ENCODE results near the gene KCNG2.
A peak's percentile ranks its signal among the peaks of the same experiment; 100 is the strongest.

Gene KCNG2

GRCh38 chr18:79896738-79897137 is 99.0 kb downstream of the KCNG2 start:
- DNase-seq = no peak

DNA sequence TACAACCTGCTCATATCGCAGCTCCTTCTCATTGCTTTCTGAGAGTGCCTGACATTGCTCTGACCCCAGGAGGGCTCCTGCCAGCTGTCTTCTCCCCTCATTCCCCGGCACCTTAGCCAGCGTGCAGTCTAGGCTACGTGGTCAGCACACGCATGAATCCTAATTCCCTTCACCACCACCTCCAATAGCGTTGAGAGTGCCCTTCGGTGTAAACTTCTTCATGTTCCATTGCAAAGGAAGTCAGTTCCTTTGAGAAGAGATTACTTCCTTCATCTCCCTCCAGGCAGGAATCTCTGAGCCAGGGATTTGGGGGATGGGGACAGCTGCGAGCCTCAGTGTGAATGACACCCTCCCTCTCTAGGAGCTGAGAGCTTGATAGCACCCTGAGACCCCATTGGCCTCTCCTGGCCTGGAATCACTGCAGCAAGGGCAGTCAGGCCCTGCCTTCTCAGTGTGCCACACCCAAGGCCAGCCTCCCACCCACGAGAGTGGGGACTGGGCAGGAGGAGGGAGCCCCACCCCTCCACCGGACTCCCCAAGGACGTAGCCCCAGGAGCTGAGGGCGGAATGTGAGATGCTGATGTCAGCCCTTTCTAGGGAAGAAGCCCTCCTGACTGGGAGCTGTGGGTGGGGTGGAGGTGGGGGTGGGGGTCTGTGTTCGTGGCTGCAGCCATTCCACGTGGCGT is 100.3 kb downstream of the KCNG2 start:
- DNase-seq = no peak

DNA sequence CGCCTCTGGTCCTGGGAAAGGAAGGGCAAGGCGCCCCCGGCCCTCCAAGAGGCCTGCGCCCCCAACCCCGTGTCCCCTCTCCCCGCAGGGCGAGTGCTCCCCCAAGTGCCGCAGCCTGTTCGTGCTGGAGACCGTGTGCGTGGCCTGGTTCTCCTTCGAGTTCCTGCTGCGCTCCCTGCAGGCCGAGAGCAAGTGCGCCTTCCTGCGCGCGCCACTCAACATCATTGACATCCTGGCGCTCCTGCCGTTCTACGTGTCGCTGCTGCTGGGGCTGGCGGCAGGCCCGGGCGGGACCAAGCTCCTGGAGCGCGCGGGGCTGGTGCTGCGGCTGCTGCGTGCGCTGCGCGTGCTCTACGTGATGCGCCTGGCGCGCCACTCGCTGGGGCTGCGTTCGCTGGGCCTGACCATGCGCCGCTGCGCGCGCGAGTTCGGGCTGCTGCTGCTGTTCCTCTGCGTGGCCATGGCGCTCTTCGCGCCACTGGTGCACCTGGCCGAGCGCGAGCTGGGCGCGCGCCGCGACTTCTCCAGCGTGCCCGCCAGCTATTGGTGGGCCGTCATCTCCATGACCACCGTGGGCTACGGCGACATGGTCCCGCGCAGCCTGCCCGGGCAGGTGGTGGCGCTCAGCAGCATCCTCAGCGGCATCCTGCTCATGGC is 101.3 kb downstream of the KCNG2 start:
- peak; percentile 13 for DNase-seq

DNA sequence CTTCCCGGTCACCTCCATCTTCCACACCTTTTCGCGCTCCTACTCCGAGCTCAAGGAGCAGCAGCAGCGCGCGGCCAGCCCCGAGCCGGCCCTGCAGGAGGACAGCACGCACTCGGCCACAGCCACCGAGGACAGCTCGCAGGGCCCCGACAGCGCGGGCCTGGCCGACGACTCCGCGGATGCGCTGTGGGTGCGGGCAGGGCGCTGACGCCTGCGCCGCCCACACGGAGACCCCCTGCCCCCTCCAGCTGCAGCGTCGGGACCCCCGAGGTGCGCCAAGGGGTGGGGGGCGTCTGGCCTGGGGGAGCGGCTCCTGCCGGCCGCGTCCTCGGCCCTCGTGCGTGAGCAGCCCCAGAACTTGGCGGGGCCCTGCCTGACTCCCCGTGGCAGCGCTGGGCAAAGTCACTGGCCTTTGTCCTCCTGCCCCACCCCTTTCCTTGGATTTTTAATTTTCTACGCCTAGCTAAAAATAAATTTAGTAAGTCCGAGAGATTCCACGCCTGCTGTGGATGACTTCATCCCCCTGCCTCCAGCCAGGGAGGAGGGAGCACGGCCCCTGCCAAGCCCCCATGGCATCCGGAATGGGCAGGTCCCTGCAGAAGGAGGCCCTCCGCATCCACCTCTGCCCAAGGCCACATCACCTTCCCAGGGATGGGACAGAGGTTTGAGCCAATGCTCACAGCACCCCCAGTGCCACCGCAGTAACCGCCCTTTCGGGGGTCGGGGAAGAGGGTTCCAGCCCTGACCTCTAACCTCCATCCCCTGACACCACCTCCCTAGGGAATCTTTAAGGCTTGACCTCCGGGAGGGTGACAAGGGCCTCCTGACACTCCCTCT is 102.1 kb downstream of the KCNG2 start:
- peak; percentile 13 for DNase-seq

DNA sequence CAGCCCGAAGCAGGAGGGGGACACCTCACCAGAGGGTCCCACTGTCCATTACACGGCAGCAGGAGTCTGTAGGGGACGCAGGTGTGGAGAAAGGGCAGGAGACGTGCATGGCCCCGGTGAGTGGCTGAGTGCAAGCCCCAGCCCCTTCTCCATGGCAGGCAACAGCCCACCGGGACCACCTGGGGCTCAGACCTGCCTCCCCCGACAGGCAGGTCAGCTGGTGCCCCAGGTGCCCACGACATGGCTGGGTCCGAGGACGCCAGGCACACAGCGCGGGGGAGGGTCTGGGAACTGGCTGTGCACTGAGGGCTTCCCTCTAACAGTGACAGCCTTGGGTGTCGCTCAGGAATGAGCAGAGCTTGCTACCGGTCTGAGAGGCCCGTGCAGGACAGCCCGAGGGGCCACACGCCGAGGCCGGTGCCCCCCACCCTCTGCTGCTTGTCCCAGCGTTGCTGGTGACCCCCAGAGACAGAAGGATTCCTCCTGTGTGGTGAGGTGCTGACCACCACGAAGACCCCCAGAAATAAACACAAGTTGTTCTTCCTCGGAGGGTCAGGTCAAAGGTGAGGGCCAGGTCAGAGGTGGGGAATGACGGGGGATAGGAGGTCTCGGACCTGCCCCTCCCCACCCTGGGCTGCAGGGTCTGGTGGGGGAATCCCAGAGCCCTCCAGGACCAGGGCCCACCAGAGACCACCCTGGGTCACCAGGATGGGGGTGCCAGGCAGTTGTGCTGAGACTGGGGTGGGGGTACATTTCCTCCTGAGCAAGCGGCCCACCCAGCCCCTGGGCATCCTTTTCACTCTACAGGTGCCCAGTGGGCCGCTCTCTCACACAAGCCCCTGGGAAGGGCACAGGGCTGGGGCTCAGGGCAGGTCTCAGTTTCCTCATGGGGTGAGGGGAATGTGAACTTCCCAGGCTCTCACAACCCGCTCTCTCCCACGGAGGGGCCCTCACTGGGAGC is 103.2 kb downstream of the KCNG2 start:
- no peak for DNase-seq

DNA sequence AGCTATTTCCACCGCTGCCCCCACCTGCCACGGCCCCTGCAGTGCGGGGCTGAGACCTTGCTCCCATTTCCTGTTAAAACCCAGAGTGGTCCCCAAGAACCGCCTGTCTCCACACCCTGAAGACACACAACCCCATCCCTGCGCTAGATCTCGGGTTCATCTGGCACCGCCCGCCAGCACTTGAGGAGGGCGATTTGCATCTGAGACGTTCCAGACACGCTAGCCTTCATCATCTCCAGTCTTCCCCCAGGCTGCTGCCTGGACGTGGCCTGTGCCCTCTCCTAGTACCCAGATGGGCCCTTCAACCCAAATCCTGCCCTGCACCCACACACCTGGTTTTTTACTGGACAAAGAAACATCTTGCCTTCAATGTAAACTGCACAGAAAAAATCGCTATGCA is 103.9 kb downstream of the KCNG2 start:
- no peak for DNase-seq

DNA sequence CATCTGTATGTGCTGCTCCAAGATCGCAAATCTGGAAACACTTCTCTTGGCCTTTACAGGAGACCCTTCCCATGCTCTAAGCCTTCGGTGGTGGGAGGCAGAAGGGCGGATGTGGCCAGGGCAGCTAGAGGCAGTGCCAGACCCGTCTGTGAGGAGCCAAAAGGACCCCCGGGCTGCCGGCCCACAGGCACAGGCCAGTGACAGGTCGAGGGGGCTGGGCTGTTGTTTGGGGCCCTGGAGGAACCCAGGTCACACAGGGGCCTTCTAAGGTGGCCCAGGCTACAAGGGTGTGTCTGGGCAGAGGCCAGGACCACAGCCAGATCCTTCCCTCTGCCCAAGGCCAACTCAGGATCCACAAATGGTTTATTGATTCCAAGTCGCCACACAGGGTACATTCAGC is 104.3 kb downstream of the KCNG2 start:
- DNase-seq = no peak

DNA sequence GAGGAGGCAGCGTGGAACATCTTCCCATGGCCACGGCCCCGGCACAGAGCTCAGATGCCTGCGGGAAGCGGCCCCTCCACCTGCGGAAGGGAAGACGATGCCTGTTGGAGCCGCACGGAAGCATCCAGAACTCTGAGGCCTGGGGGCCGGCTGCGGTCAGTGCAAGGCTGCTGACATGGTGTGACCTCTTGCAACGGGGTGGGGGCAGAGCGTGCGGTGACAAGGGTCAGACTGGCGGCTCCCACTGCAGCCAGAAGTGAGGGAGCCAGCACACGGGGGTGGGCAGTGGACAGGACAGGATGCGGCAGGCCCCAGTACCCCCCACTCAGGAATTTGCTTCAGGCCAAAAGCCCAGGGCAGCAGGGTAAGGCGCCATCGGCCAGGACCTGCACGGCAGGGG is 104.9 kb downstream of the KCNG2 start:
- DNase-seq = no peak

- peak; percentile 14 for DNase-seq
Measured at GRCh38 chr18:79903071-79903635, 105.4 kb downstream of the KCNG2 start.

GRCh38 chr18:79903787-79904356 is 106.1 kb downstream of the KCNG2 start:
- no peak for DNase-seq

GRCh38 chr18:79904357-79905147 is 106.8 kb downstream of the KCNG2 start:
- no peak for DNase-seq

- DNase-seq = no peak
Measured at GRCh38 chr18:79905389-79905911, 107.7 kb downstream of the KCNG2 start.

GRCh38 chr18:79905993-79906392 is 108.3 kb downstream of the KCNG2 start:
- DNase-seq = no peak

DNA sequence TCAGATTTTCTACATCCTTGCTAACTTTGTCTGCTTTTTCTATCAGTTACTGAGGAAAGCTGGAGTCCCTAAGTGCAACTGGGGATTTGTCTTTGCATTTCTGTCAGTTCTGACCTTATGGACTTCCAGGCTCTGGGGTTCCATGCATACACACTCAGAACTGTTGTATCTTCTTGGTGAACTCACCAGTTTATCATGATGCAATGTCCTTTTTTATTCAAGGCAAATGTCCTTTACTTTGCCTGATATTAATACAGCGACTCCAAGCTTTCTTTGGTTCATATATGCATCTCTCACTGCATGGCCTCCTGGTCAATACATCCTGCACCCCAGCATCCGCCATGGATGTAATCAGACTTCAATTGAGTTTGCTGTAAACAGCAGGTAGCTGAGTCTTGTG is 109.0 kb downstream of the KCNG2 start:
- DNase-seq = no peak

DNA sequence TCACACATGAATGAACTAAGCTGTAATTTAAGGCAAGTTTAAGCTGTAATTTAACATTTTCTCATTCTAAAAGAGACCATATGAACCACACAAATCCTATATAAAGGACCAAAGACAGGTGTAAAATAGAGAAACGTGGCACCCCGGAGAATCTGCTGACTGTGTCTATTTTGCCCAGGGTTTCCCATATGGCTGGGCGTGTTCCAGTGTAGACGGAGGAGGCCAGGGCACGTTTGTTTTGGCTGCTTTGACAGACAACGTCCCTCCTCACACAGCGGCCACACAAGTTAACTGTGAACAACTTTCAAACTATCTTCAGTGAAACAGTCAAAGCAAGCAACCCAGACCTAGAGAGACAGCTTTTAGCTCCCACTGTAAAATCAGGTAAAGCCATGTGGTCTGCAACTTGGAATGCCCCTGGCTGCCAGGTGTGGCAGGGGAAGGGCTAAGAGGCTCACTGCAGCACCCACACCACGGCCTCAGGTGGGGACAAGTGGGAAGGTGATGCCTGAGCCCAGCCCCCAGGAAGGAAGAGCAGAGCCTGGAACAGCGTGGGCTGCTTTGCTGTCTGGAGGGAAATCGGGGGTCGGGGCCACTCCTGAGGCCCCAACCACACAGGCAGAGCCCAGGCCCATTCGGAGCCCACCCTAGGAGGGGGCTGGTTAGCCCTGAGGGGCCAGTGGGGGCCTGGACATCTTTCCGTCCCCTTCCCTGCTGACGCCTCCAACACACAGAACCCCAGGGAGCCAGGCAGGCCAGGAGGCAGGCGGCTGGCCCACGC is 113.0 kb downstream of the KCNG2 start:
- DNase-seq = no peak

DNA sequence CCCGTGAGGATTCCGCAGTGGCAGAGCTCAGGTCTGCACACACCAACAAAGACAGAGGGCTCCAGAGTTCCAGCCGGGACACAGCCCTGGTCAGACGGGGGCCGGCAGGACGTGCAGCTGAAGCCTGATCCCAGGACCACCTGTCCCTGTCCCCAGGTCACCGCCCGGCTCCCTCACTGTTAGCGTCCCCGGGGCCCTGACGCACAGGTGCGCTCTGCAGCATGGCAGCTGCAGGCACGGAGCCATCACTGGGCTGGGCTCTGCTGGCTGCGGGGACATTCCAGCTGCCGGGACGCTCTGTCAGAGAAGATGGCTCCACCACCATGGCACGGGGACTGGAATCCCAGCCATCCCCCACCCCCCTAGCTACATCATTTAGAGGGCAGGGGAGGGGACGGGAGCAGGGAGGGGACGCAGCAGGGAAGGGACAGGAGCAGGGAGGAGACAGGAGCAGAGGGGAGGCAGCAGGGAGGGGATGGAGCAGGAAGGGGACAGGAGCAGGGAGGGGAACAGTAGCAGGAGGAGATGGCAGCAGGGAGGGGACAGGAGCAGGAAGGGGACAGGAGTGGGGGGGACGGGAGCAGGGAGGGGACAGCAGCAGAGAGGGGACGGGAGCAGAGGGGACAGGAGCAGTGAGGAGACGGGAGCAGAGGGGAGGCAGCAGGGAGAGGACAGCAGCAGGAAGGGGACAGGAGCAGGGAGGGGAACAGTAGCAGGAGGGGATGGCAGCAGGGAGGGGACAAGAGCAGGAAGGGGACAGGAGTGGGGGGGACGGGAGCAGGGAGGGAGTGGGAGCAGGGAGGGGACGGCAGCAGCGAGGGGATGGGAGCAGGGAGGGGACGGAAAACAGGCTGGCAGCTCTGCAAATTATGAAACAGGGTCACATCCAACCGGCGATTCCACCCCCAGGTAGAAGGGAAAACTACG is 113.9 kb downstream of the KCNG2 start:
- DNase-seq = no peak

GRCh38 chr18:79912409-79912991 is 114.8 kb downstream of the KCNG2 start:
- DNase-seq = peak; percentile 49

Data from activated CD8-positive, alpha-beta memory T cell treated with anti-CD3 and anti-CD28 coated beads, Interleukin-2, amount 50 U/mL, for 4 hours (primary cell).